Endothelial cell (in vitro differentiated cells): ENCODE measurements around the gene MDK. TPM values are rescaled to one million over a fixed set of nuclear protein-coding genes. Genes with fewer than 3 reads are reported as not detected.

Experiments
- DNase-seq: peaks from one replicate; pipeline ENCODE4 v3.0.0; 2021; ENCODE audit warnings: low spot score
- H3K27ac Mint-ChIP-seq: one replicate; pipeline ENCODE4 v1.8.0; 2021; ENCODE audit warnings: mixed read lengths, inconsistent platforms; ENCODE audit not compliant: unreplicated experiment
- H3K27me3 Mint-ChIP-seq: one replicate; pipeline ENCODE4 v1.8.0; 2021; ENCODE audit warnings: mild to moderate bottlenecking, moderate library complexity, mixed read lengths, inconsistent platforms; ENCODE audit not compliant: unreplicated experiment
- H3K36me3 Mint-ChIP-seq: one replicate; pipeline ENCODE4 v1.8.0; 2021; ENCODE audit warnings: mild to moderate bottlenecking, low read depth, mixed read lengths, inconsistent platforms; ENCODE audit not compliant: unreplicated experiment
- H3K4me1 Mint-ChIP-seq: one replicate; pipeline ENCODE4 v1.8.0; 2021; ENCODE audit warnings: mild to moderate bottlenecking, mixed read lengths, inconsistent platforms; ENCODE audit not compliant: unreplicated experiment
- H3K4me3 Mint-ChIP-seq: one replicate; pipeline ENCODE4 v1.8.0; 2021; ENCODE audit warnings: mild to moderate bottlenecking, mixed read lengths, inconsistent platforms; ENCODE audit not compliant: unreplicated experiment
- H3K9me3 Mint-ChIP-seq: one replicate; pipeline ENCODE4 v1.8.0; 2021; ENCODE audit warnings: mixed read lengths, inconsistent platforms; ENCODE audit not compliant: unreplicated experiment
- total RNA-seq: library from RNA; stranded (reverse); fragmentation: NEBNext Ultra II Directional; extraction: Animal tissue kit (Norgen Biotek cat#: 25700); gene quantifications from one replicate; pipeline ENCODE4 v1.2.1, GENCODE V29; 2021; ENCODE audit not compliant: unreplicated experiment
- TF ChIP-seq, protein P1 (sequence below): fragments of 200-600 bp; sonication (generic); IDR thresholded peaks from one replicate; pipeline ENCODE4 v1.5.0; 2021; ENCODE audit warnings: antibody characterized with exemption; ENCODE audit not compliant: unreplicated experiment

Gene MDK
- total RNA-seq, 1 donor from 2014 or later: 553 TPM

GRCh38 chr11:46334211-46334610, 47.3 kb upstream of the MDK start:
- H3K4me1 Mint-ChIP-seq: peaks cover 43% of the 10 kb centered on the region
- TF ChIP-seq, protein P1, sequence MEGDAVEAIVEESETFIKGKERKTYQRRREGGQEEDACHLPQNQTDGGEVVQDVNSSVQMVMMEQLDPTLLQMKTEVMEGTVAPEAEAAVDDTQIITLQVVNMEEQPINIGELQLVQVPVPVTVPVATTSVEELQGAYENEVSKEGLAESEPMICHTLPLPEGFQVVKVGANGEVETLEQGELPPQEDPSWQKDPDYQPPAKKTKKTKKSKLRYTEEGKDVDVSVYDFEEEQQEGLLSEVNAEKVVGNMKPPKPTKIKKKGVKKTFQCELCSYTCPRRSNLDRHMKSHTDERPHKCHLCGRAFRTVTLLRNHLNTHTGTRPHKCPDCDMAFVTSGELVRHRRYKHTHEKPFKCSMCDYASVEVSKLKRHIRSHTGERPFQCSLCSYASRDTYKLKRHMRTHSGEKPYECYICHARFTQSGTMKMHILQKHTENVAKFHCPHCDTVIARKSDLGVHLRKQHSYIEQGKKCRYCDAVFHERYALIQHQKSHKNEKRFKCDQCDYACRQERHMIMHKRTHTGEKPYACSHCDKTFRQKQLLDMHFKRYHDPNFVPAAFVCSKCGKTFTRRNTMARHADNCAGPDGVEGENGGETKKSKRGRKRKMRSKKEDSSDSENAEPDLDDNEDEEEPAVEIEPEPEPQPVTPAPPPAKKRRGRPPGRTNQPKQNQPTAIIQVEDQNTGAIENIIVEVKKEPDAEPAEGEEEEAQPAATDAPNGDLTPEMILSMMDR: no peak

DNA sequence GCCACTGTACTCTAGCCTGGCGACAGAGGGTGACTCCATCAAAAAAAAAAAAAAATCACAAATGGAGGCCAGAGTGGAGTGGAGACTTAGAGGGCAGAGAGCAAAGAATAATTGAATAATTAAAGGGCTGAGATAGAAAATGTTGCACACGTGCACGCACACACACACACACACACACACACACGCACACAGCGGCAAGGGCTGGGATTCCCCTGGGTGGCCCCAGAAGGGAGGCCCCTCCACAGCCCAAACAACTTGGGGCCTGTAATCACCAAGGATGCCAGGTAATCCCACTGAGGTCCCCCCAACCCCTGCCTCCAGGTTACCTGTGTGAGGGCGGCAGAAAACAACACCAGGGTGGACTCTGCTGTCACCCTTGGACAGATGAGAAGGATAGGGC, 46.2 kb upstream of the MDK start:
- no peaks in the 10 kb centered on the region for H3K9me3 Mint-ChIP-seq
- TF ChIP-seq, protein P1: no peak
- H3K27ac Mint-ChIP-seq: no peak overlapping the region
- no peak for DNase-seq
- peaks cover 25% of the 10 kb centered on the region for H3K27me3 Mint-ChIP-seq
- H3K4me1 Mint-ChIP-seq: peaks cover 43% of the 10 kb centered on the region
- H3K36me3 Mint-ChIP-seq: peaks cover 5% of the 10 kb centered on the region
- no peak overlapping the region for H3K4me3 Mint-ChIP-seq

More at GRCh38 chr11:46334211-46334610, 47.3 kb upstream of the MDK start:
- H3K36me3 Mint-ChIP-seq: peaks cover 5% of the 10 kb centered on the region
- DNase-seq: no peak
- H3K27ac Mint-ChIP-seq: no peak overlapping the region
- H3K4me3 Mint-ChIP-seq: no peak overlapping the region
- peaks cover 20% of the 10 kb centered on the region for H3K27me3 Mint-ChIP-seq
- H3K9me3 Mint-ChIP-seq: no peaks in the 10 kb centered on the region

DNA sequence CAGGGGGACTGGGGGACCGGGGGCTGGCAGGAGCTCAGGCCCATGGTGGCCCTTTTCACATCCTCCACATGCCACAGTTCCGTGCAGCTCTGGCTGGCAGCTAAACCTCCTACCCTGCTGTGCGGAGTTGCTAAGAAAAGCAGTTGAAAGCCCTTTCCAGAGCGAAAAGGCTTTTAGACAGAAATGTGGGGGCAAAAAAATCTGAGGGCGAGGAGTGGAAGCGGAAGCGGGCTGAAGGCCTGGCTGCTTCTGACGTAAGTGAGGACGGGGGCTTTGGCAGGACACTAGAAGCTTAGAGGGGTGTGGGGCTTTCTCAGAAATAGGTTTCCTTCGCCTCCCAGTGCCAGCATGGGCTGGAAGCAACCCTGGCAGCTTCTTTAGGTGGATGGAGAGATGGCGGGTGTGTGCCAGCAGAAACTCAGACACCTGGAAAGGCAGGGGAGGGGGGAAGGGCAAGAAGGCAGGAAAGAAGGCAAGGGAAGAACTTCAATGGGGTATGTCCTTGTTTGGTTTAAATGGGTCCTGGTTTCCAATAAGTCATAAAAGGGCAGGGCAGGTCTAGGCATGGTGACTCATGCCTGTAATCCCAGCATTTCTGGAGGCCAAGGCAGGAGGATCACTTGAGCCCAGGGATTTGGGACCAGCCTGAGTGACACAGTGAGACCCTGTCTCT, 45.4 kb upstream of the MDK start:
- Mint-ChIP-seq H3K4me3 (no peak overlapping the region), H3K9me3 (no peaks in the 10 kb centered on the region), H3K4me1 (peaks cover 36% of the 10 kb centered on the region), H3K36me3 (peaks cover 5% of the 10 kb centered on the region), H3K27me3 (peaks cover 25% of the 10 kb centered on the region), H3K27ac (no peak overlapping the region)
- TF ChIP-seq, protein P1: no peak
- DNase-seq: no peak

GRCh38 chr11:46336563-46337180, 44.8 kb upstream of the MDK start:
- no peak overlapping the region for H3K27ac Mint-ChIP-seq
- no peak for DNase-seq
- H3K4me1 Mint-ChIP-seq: peaks cover 36% of the 10 kb centered on the region
- H3K9me3 Mint-ChIP-seq: no peaks in the 10 kb centered on the region
- peaks cover 25% of the 10 kb centered on the region for H3K27me3 Mint-ChIP-seq
- H3K4me3 Mint-ChIP-seq: no peak overlapping the region
- TF ChIP-seq, protein P1: no peak
- H3K36me3 Mint-ChIP-seq: peaks cover 3% of the 10 kb centered on the region
